Nephron progenitor cell (in vitro differentiated cells): ENCODE data around the gene CSRP1.

Experiments
- DNase-seq: peaks from one replicate; pipeline ENCODE4 v3.0.0; 2021
- H3K27ac Mint-ChIP-seq: 2 replicates; pipeline ENCODE4 v1.8.0; 2021; ENCODE audit warnings: mild to moderate bottlenecking, moderate library complexity, mixed read lengths
- H3K27me3 Mint-ChIP-seq: 2 replicates; pipeline ENCODE4 v1.8.0; 2021; ENCODE audit warnings: mild to moderate bottlenecking, low read depth, mixed read lengths; ENCODE audit not compliant: poor library complexity
- H3K36me3 Mint-ChIP-seq: 2 replicates; pipeline ENCODE4 v1.8.0; 2021; ENCODE audit warnings: low read depth, mixed read lengths
- H3K4me1 Mint-ChIP-seq: 2 replicates; pipeline ENCODE4 v1.8.0; 2021; ENCODE audit warnings: mixed read lengths
- H3K4me3 Mint-ChIP-seq: 2 replicates; pipeline ENCODE4 v1.8.0; 2021; ENCODE audit warnings: mild to moderate bottlenecking, moderate library complexity, mixed read lengths
- H3K9me3 Mint-ChIP-seq: 2 replicates; pipeline ENCODE4 v1.8.0; 2021; ENCODE audit warnings: mild to moderate bottlenecking, moderate library complexity, mixed read lengths
- CTCF ChIP-seq: fragments of 200-600 bp; sonication (generic); IDR thresholded peaks from 2 replicates; pipeline ENCODE4 v1.5.0; 2021; ENCODE audit warnings: antibody characterized with exemption

The CSRP1 gene

DNA sequence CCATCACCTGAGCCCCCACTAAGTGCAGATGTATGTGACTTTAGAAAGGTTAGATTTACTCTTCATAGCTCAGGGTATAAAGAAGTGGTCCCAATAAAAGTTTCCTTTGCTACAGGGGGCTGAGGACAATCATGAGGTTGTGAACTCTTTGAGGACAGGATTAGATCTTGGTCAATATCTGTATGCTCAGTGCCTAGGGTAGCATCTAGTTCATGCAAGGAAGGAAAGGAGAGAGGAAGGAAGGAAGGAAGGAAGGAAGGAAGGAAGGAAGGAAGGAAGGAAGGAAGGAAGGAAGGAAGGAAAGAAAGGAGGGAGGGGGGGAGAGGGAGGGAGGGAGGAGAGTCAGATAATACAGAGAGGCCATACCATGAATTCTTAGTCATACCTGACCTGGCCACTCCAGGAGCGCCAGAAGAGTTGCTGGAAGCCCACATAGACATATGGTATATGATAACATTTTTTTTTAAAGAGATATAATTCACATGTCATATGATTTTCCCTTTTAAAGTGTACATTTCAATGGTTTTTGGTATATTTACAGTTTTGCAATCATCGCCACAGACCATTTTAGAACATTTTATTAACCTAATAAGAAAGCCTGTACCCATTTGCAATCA is 9.7 kb upstream of the CSRP1 start:
- peaks cover 18% of the 10 kb centered on the region for H3K4me1 Mint-ChIP-seq
- no peak for DNase-seq
- H3K9me3 Mint-ChIP-seq, result no peaks in the 10 kb centered on the region
- no peak for TF ChIP-seq CTCF
- H3K27me3 Mint-ChIP-seq, result peaks cover 40% of the 10 kb centered on the region
- H3K36me3 Mint-ChIP-seq, result no peaks in the 10 kb centered on the region
- no peak overlapping the region for H3K4me3 Mint-ChIP-seq
- no peak overlapping the region for H3K27ac Mint-ChIP-seq

DNA sequence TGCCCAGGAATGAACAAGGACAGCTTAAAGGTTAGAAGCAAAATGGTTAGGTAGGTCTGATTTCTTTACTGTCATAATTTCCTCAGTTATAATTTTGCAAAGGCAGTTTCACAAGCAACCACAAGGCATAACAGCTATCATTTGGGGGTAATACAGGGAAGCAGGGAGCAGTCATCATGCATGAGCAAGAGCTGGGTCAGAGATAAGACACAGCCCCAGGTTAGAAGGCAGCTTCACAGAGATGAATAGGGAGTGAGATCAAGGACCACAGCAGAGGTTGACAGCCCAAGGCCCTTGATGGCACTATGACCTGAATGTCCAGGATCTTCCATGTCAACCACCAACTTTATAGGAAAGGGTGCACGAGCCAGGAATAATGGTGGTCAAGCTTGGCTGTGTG is 9.0 kb upstream of the CSRP1 start:
- H3K4me3 Mint-ChIP-seq, result no peak overlapping the region
- H3K27me3 Mint-ChIP-seq, result peaks cover 37% of the 10 kb centered on the region
- no peak for TF ChIP-seq CTCF
- no peak for DNase-seq
- no peaks in the 10 kb centered on the region for H3K36me3 Mint-ChIP-seq
- no peak overlapping the region for H3K27ac Mint-ChIP-seq
- H3K4me1 Mint-ChIP-seq, result peaks cover 21% of the 10 kb centered on the region
- H3K9me3 Mint-ChIP-seq, result no peaks in the 10 kb centered on the region

DNA sequence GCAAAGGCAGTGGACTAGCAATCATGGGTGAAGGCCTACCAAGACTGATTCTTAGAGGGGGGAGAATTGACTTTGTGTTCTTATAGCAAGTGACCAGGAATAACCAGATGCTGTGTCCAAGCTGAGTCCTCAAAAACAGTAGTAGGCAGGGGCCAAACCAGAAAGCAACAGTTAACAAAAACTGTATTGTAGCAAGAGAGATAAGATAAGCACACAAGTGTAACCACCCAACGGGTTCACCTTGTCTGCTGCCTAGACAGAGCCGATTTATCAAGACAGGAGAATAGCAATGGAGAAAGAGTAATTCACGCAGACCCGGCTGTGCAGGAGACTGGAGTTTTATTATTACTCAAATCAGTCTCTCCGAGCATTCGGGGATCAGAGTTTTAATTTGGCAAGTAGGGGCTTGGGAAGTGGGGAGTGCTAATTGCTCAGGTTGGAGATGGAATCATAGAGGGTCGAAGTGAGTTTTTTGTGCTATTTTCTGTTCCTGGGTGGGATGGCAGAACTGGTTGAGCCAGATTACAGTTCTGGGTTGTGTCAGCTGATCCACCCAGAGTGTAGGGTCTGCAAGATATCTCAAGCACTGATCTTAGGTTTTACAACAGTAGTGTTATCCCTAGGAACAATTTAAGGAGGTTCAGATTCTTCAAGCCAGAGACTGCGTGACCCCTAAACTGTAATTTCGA is 8.3 kb upstream of the CSRP1 start:
- Mint-ChIP-seq H3K36me3 (no peaks in the 10 kb centered on the region), H3K4me3 (no peak overlapping the region), H3K27ac (no peak overlapping the region), H3K4me1 (peaks cover 21% of the 10 kb centered on the region), H3K9me3 (no peaks in the 10 kb centered on the region), H3K27me3 (peaks cover 36% of the 10 kb centered on the region)
- no peak for DNase-seq
- no peak for TF ChIP-seq CTCF

DNA sequence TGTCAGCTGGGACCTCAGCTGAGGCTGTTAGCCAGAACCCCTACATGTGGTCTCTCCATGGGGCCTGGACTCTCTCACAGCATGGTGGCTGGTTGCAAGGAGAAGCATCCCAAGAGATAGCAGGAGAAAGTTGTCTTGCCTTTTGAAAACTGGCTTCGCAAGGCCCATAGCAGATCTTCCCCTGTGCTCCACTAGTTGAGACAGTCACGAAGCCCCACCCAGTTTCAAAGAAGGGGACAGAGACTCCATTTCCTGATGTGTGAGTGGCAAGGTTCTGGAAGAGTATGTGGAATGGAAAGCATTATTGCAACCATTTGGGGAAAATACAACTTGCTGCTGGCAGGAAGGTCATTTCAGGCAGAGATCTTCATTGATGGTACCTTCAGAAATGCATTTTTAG is 7.5 kb upstream of the CSRP1 start:
- Mint-ChIP-seq H3K9me3 (no peaks in the 10 kb centered on the region), H3K4me1 (peaks cover 21% of the 10 kb centered on the region), H3K36me3 (no peaks in the 10 kb centered on the region), H3K4me3 (no peak overlapping the region), H3K27ac (no peak overlapping the region), H3K27me3 (peaks cover 42% of the 10 kb centered on the region)
- DNase-seq, result no peak
- TF ChIP-seq CTCF, result no peak

GRCh38 chr1:201513498-201514243 is 6.7 kb upstream of the CSRP1 start:
- peaks cover 45% of the 10 kb centered on the region for H3K27me3 Mint-ChIP-seq
- H3K4me1 Mint-ChIP-seq, result peaks cover 21% of the 10 kb centered on the region
- no peak overlapping the region for H3K4me3 Mint-ChIP-seq
- no peak for TF ChIP-seq CTCF
- H3K36me3 Mint-ChIP-seq, result no peaks in the 10 kb centered on the region
- no peak for DNase-seq
- H3K27ac Mint-ChIP-seq, result no peak overlapping the region
- H3K9me3 Mint-ChIP-seq, result no peaks in the 10 kb centered on the region
